ENCODE results near the gene OR2A1. TPM values are rescaled to one million over a fixed set of nuclear protein-coding genes. Genes with fewer than 3 reads are reported as not detected.
"Not testable (repeated sequence)": the region's sequence is repeated elsewhere in the genome, so short reads cannot be mapped to it uniquely, and the experiment has no call there.

Gene OR2A1
- total RNA-seq, 1 experiment from 2014 or later = not detected

GRCh38 chr7:144311218-144311617, 1.0 kb upstream of the OR2A1 start:
- DNase-seq (ENCODE audit: low read depth, low spot score); in situ Hi-C loops (cut with HindIII; ENCODE audit: low pct_unique_long_range_greater_than_20kb, low sequenced_read_pairs): not testable (repeated sequence)

GRCh38 chr7:144317537-144317936, 5.3 kb downstream of the OR2A1 start:
- in situ Hi-C loops (cut with HindIII; ENCODE audit: low pct_unique_long_range_greater_than_20kb, low sequenced_read_pairs); DNase-seq (ENCODE audit: low read depth, low spot score): not testable (repeated sequence)

- in situ Hi-C loops (cut with HindIII; ENCODE audit: low pct_unique_long_range_greater_than_20kb, low sequenced_read_pairs); DNase-seq (ENCODE audit: low read depth, low spot score): not testable (repeated sequence)
Measured at GRCh38 chr7:144319547-144319946, 7.3 kb downstream of the OR2A1 start.

- DNase-seq (ENCODE audit: low read depth, low spot score); in situ Hi-C loops (cut with HindIII; ENCODE audit: low pct_unique_long_range_greater_than_20kb, low sequenced_read_pairs): not testable (repeated sequence)
Measured at GRCh38 chr7:144321677-144322206, 9.5 kb downstream of the OR2A1 start.

GRCh38 chr7:144323359-144323758, 11.1 kb downstream of the OR2A1 start:
- DNase-seq (ENCODE audit: low read depth, low spot score); in situ Hi-C loops (cut with HindIII; ENCODE audit: low pct_unique_long_range_greater_than_20kb, low sequenced_read_pairs): not testable (repeated sequence)

- DNase-seq (ENCODE audit: low read depth, low spot score); in situ Hi-C loops (cut with HindIII; ENCODE audit: low pct_unique_long_range_greater_than_20kb, low sequenced_read_pairs): not testable (repeated sequence)
Measured at GRCh38 chr7:144325868-144326267, 13.6 kb downstream of the OR2A1 start.

GRCh38 chr7:144330044-144330443, 17.8 kb downstream of the OR2A1 start:
- DNase-seq (ENCODE audit: low read depth, low spot score); in situ Hi-C loops (cut with HindIII; ENCODE audit: low pct_unique_long_range_greater_than_20kb, low sequenced_read_pairs): not testable (repeated sequence)

GRCh38 chr7:144331221-144331995, 19.2 kb downstream of the OR2A1 start:
- in situ Hi-C loops (cut with HindIII; ENCODE audit: low pct_unique_long_range_greater_than_20kb, low sequenced_read_pairs); DNase-seq (ENCODE audit: low read depth, low spot score): not testable (repeated sequence)

- in situ Hi-C loops (cut with HindIII; ENCODE audit: low pct_unique_long_range_greater_than_20kb, low sequenced_read_pairs); DNase-seq (ENCODE audit: low read depth, low spot score): not testable (repeated sequence)
Measured at GRCh38 chr7:144331996-144332288, 19.7 kb downstream of the OR2A1 start.

GRCh38 chr7:144348625-144349024, 36.4 kb downstream of the OR2A1 start:
- in situ Hi-C loops (cut with HindIII; ENCODE audit: low pct_unique_long_range_greater_than_20kb, low sequenced_read_pairs); DNase-seq (ENCODE audit: low read depth, low spot score): not testable (repeated sequence)

- DNase-seq (ENCODE audit: low read depth, low spot score) = peak; percentile 55
Measured at GRCh38 chr7:144351667-144352066, 39.4 kb downstream of the OR2A1 start.

GRCh38 chr7:144355176-144355822, 43.1 kb downstream of the OR2A1 start, which contains the start of gene ARHGEF5:
ARHGEF5 (plus strand) TSS chr7:144355402; CDS start chr7:144362670, 7,268 bp downstream.
- not testable (repeated sequence) for DNase-seq (ENCODE audit: low read depth, low spot score)

More at GRCh38 chr7:144351667-144352066, 39.4 kb downstream of the OR2A1 start:
- in situ Hi-C loops (cut with HindIII; ENCODE audit: low pct_unique_long_range_greater_than_20kb, low sequenced_read_pairs) = not testable (repeated sequence)

GRCh38 chr7:144356185-144356584, 44.0 kb downstream of the OR2A1 start:
- DNase-seq (ENCODE audit: low read depth, low spot score); in situ Hi-C loops (cut with HindIII; ENCODE audit: low pct_unique_long_range_greater_than_20kb, low sequenced_read_pairs): not testable (repeated sequence)

More at GRCh38 chr7:144355176-144355822, 43.1 kb downstream of the OR2A1 start, which contains the start of gene ARHGEF5:
- in situ Hi-C loops (cut with HindIII; ENCODE audit: low pct_unique_long_range_greater_than_20kb, low sequenced_read_pairs) = not testable (repeated sequence)

GRCh38 chr7:144356860-144357259, 44.6 kb downstream of the OR2A1 start:
- DNase-seq (ENCODE audit: low read depth, low spot score); in situ Hi-C loops (cut with HindIII; ENCODE audit: low pct_unique_long_range_greater_than_20kb, low sequenced_read_pairs): not testable (repeated sequence)

GRCh38 chr7:144362061-144362460, 49.8 kb downstream of the OR2A1 start:
- DNase-seq (ENCODE audit: low read depth, low spot score); in situ Hi-C loops (cut with HindIII; ENCODE audit: low pct_unique_long_range_greater_than_20kb, low sequenced_read_pairs): not testable (repeated sequence)

- in situ Hi-C loops (cut with HindIII; ENCODE audit: low pct_unique_long_range_greater_than_20kb, low sequenced_read_pairs) = not testable (repeated sequence)
Measured at GRCh38 chr7:144365523-144365922, 53.3 kb downstream of the OR2A1 start.

GRCh38 chr7:144367250-144367649, 55.0 kb downstream of the OR2A1 start:
- in situ Hi-C loops (cut with HindIII; ENCODE audit: low pct_unique_long_range_greater_than_20kb, low sequenced_read_pairs) = not testable (repeated sequence)

More at GRCh38 chr7:144365523-144365922, 53.3 kb downstream of the OR2A1 start:
- DNase-seq (ENCODE audit: low read depth, low spot score) = not testable (repeated sequence)

GRCh38 chr7:144369221-144369620, 57.0 kb downstream of the OR2A1 start:
- DNase-seq (ENCODE audit: low read depth, low spot score); in situ Hi-C loops (cut with HindIII; ENCODE audit: low pct_unique_long_range_greater_than_20kb, low sequenced_read_pairs): not testable (repeated sequence)

More at GRCh38 chr7:144367250-144367649, 55.0 kb downstream of the OR2A1 start:
- not testable (repeated sequence) for DNase-seq (ENCODE audit: low read depth, low spot score)

Measured in SK-MEL-5 (cell line).